ENCODE results near the gene IER2.

The IER2 gene

GRCh38 chr19:13103581-13104359 lies 46.4 kb upstream of the IER2 start:
- Histone ChIP-seq H3K4me3 (ENCODE audit: low read depth, low read length) (no peak overlapping the region), H3K36me3 (replicated peaks) (peaks cover 14% of the 10 kb centered on the region), H3K27ac (no peak overlapping the region), H3K27me3 (replicated peaks) (no peaks in the 10 kb centered on the region)
- in situ Hi-C loops (cut with HindIII; ENCODE audit: low pct_ligation_motif_present, low sequenced_read_pairs) = no loop called here
- DNase-seq = no peak
- TF ChIP-seq CTCF (IDR thresholded peaks at IDR 0.05; ENCODE audit: low read depth, low read length, missing control alignments) = no peak

GRCh38 chr19:13104360-13104847 lies 45.8 kb upstream of the IER2 start:
- no peak for DNase-seq
- TF ChIP-seq CTCF (IDR thresholded peaks at IDR 0.05; ENCODE audit: low read depth, low read length, missing control alignments) = peak; percentile 79
- in situ Hi-C loops (cut with HindIII; ENCODE audit: low pct_ligation_motif_present, low sequenced_read_pairs) = no loop called here
- no peaks in the 10 kb centered on the region for H3K27me3 ChIP-seq (replicated peaks)
- H3K36me3 ChIP-seq (replicated peaks) = peaks cover 19% of the 10 kb centered on the region
- no peak overlapping the region for H3K4me3 ChIP-seq (ENCODE audit: low read depth, low read length)
- H3K27ac ChIP-seq = no peak overlapping the region

GRCh38 chr19:13104848-13105711 lies 45.1 kb upstream of the IER2 start:
- no peak for TF ChIP-seq CTCF (IDR thresholded peaks at IDR 0.05; ENCODE audit: low read depth, low read length, missing control alignments)
- in situ Hi-C loops (cut with HindIII; ENCODE audit: low pct_ligation_motif_present, low sequenced_read_pairs) = no loop called here
- DNase-seq = no peak
- Histone ChIP-seq H3K27ac (no peak overlapping the region), H3K4me3 (ENCODE audit: low read depth, low read length) (no peak overlapping the region), H3K27me3 (replicated peaks) (no peaks in the 10 kb centered on the region), H3K36me3 (replicated peaks) (peaks cover 25% of the 10 kb centered on the region)

GRCh38 chr19:13109361-13110098 lies 40.7 kb upstream of the IER2 start:
- TF ChIP-seq CTCF (IDR thresholded peaks at IDR 0.05; ENCODE audit: low read depth, low read length, missing control alignments) = no peak
- in situ Hi-C loops (cut with HindIII; ENCODE audit: low pct_ligation_motif_present, low sequenced_read_pairs) = no loop called here
- Histone ChIP-seq H3K36me3 (replicated peaks) (peaks cover 47% of the 10 kb centered on the region), H3K27ac (no peak overlapping the region), H3K27me3 (replicated peaks) (no peaks in the 10 kb centered on the region), H3K4me3 (ENCODE audit: low read depth, low read length) (no peak overlapping the region)
- no peak for DNase-seq

- no peak for DNase-seq
- no peak overlapping the region for H3K27ac ChIP-seq
- TF ChIP-seq CTCF (IDR thresholded peaks at IDR 0.05; ENCODE audit: low read depth, low read length, missing control alignments) = no peak
- in situ Hi-C loops (cut with HindIII; ENCODE audit: low pct_ligation_motif_present, low sequenced_read_pairs) = no loop called here
- no peaks in the 10 kb centered on the region for H3K27me3 ChIP-seq (replicated peaks)
- H3K36me3 ChIP-seq (replicated peaks) = peaks cover 43% of the 10 kb centered on the region
- H3K4me3 ChIP-seq (ENCODE audit: low read depth, low read length) = no peak overlapping the region
Measured at GRCh38 chr19:13110099-13110610, 40.1 kb upstream of the IER2 start.

Data from brain microvascular endothelial cell (primary cell).